Parathyroid adenoma (tissue), 2 donors: Measurements from ENCODE around the gene STMP1.

Experiments used
- H2AFZ ChIP-seq: fragments of 300-600 bp; sonication (generic); one replicate; pipeline ENCODE4 v1.7.0; 2017; ENCODE audit warnings: antibody characterized with exemption, mild to moderate bottlenecking
- H3K27ac ChIP-seq: fragments of 300-600 bp; sonication (generic); one replicate; pipeline ENCODE4 v1.7.0; 2017
- H3K27me3 ChIP-seq: fragments of 300-600 bp; sonication (generic); one replicate; pipeline ENCODE4 v1.7.0; 2017; ENCODE audit warnings: low read length; ENCODE audit not compliant: control insufficient read depth, insufficient read depth
- H3K36me3 ChIP-seq: fragments of 300-600 bp; sonication (generic); one replicate; pipeline ENCODE4 v1.7.0; 2017; ENCODE audit warnings: low read length; ENCODE audit not compliant: control insufficient read depth, insufficient read depth
- H3K4me1 ChIP-seq: fragments of 300-600 bp; sonication (generic); one replicate; pipeline ENCODE4 v1.7.0; 2017; ENCODE audit warnings: control low read depth
- H3K4me2 ChIP-seq: fragments of 300-600 bp; sonication (generic); one replicate; pipeline ENCODE4 v1.7.0; 2017; ENCODE audit warnings: low read length
- H3K4me3 ChIP-seq: fragments of 300-600 bp; sonication (generic); one replicate; pipeline ENCODE4 v1.7.0; 2017; ENCODE audit warnings: low read depth, low read length
- H3K79me2 ChIP-seq: fragments of 300-600 bp; sonication (generic); one replicate; pipeline ENCODE4 v1.7.0; 2017; ENCODE audit warnings: control low read depth
- H3K9ac ChIP-seq: fragments of 300-600 bp; sonication (generic); one replicate; pipeline ENCODE4 v1.7.0; 2017; ENCODE audit warnings: mild to moderate bottlenecking
- H3K9me3 ChIP-seq: fragments of 300-600 bp; sonication (generic); one replicate; pipeline ENCODE4 v1.7.0; 2017; ENCODE audit warnings: low read length; ENCODE audit not compliant: control insufficient read depth
- CTCF ChIP-seq: fragments of 300-600 bp; sonication (generic); IDR thresholded peaks from one replicate; pipeline ENCODE4 v1.7.0; 2017; ENCODE audit warnings: antibody characterized with exemption, mild to moderate bottlenecking
- donor health status: primary hyperparathyroidism.

STMP1 gene

GRCh38 chr7:135662373-135663114 lies at the start of gene STMP1:
STMP1 (plus strand) TSS chr7:135662514.
- Histone ChIP-seq H3K4me1 (peaks cover 5% of the 10 kb centered on the region), H3K9me3 (no peaks in the 10 kb centered on the region), H3K36me3 (no peaks in the 10 kb centered on the region), H2AFZ (peak within 1 kb of the TSS; percentile 94), H3K27me3 (no peaks in the 10 kb centered on the region), H3K79me2 (peaks cover 34% of the 10 kb centered on the region), H3K9ac (peak within 1 kb of the TSS; percentile 97), H3K4me2 (peak within 1 kb of the TSS; percentile 86), H3K4me3 (peak within 1 kb of the TSS; percentile 88), H3K27ac (peak within 1 kb of the TSS; percentile 72)
- peak; percentile 85 for TF ChIP-seq CTCF

- no peak overlapping the region for H3K4me3 ChIP-seq
- H3K4me2 ChIP-seq = no peak overlapping the region
- no peak overlapping the region for H2AFZ ChIP-seq
- TF ChIP-seq CTCF = no peak
- no peaks in the 10 kb centered on the region for H3K27me3 ChIP-seq
- no peak overlapping the region for H3K9ac ChIP-seq
- no peaks in the 10 kb centered on the region for H3K36me3 ChIP-seq
- no peaks in the 10 kb centered on the region for H3K4me1 ChIP-seq
- H3K9me3 ChIP-seq = no peaks in the 10 kb centered on the region
- H3K27ac ChIP-seq = no peak overlapping the region
- H3K79me2 ChIP-seq = no peaks in the 10 kb centered on the region
These were observed 46.2 kb upstream of the STMP1 start for GRCh38 chr7:135616136-135616535.

GRCh38 chr7:135617781-135618180 lies 44.5 kb upstream of the STMP1 start:
- Histone ChIP-seq H3K79me2 (no peaks in the 10 kb centered on the region), H3K27ac (no peak overlapping the region), H3K36me3 (no peaks in the 10 kb centered on the region), H3K27me3 (no peaks in the 10 kb centered on the region), H2AFZ (no peak overlapping the region), H3K9me3 (no peaks in the 10 kb centered on the region), H3K4me3 (no peak overlapping the region), H3K9ac (no peak overlapping the region), H3K4me1 (no peaks in the 10 kb centered on the region), H3K4me2 (no peak overlapping the region)
- TF ChIP-seq CTCF = no peak

GRCh38 chr7:135618510-135618909 lies 43.8 kb upstream of the STMP1 start:
- H3K79me2 ChIP-seq = no peaks in the 10 kb centered on the region
- no peaks in the 10 kb centered on the region for H3K36me3 ChIP-seq
- H3K27me3 ChIP-seq = no peaks in the 10 kb centered on the region
- no peak overlapping the region for H2AFZ ChIP-seq
- H3K4me2 ChIP-seq = no peak overlapping the region
- no peak for TF ChIP-seq CTCF
- H3K4me3 ChIP-seq = no peak overlapping the region
- no peak overlapping the region for H3K9ac ChIP-seq
- no peaks in the 10 kb centered on the region for H3K9me3 ChIP-seq
- H3K4me1 ChIP-seq = no peaks in the 10 kb centered on the region
- H3K27ac ChIP-seq = no peak overlapping the region

- Histone ChIP-seq H2AFZ (no peak overlapping the region), H3K9ac (no peak overlapping the region), H3K4me1 (no peaks in the 10 kb centered on the region), H3K9me3 (no peaks in the 10 kb centered on the region), H3K27me3 (no peaks in the 10 kb centered on the region), H3K27ac (no peak overlapping the region), H3K79me2 (no peaks in the 10 kb centered on the region), H3K4me3 (no peak overlapping the region), H3K4me2 (no peak overlapping the region), H3K36me3 (no peaks in the 10 kb centered on the region)
- no peak for TF ChIP-seq CTCF
These were observed 41.9 kb upstream of the STMP1 start for GRCh38 chr7:135620447-135620846.
